Keratinocyte (primary cell): ENCODE measurements around the gene TPK1. TPM values are rescaled to one million over a fixed set of nuclear protein-coding genes. Genes with fewer than 3 reads are reported as not detected.
"Not testable (repeated sequence)": the region's sequence is repeated elsewhere in the genome, so short reads cannot be mapped to it uniquely, and the experiment has no call there.

Experiments used
- DNase-seq: peaks from one replicate; pipeline ENCODE4 v3.0.0-alpha.2; 2011; ENCODE audit warnings: low read depth, missing footprints, low spot score
- FAIRE-seq: peaks from 2 replicates; lab custom pipeline; 2011; peaks lifted over from hg19 to GRCh38; lab: Jason Lieb, UNC
- H2AFZ ChIP-seq: 2 replicates; pipeline ENCODE4 v1.6.0; 2012; ENCODE audit warnings: low read length, control low read depth, inconsistent platforms; ENCODE audit not compliant: control insufficient read depth
- H3K27ac ChIP-seq: 2 replicates; pipeline ENCODE4 v1.5.1; 2011; ENCODE audit warnings: low read length; ENCODE audit not compliant: control insufficient read depth, insufficient read depth
- H3K27me3 ChIP-seq: 3 replicates; pipeline ENCODE4 v1.6.0; 2011; ENCODE audit warnings: low read length; ENCODE audit not compliant: control insufficient read depth, insufficient read depth; ENCODE audit errors: extremely low read depth
- H3K36me3 ChIP-seq, 2 experiments: 2 replicates in 1 of 2; 3 replicates in 1 of 2; pipeline ENCODE4 v1.5.1; 2011; ENCODE audit warnings: low read length in 2 of 2, mild to moderate bottlenecking in 1 of 2; ENCODE audit not compliant: control insufficient read depth in 2 of 2, insufficient read depth in 2 of 2; ENCODE audit errors: extremely low read depth in 1 of 2
- H3K4me1 ChIP-seq: 3 replicates; pipeline ENCODE4 v1.5.1; 2011; ENCODE audit warnings: low read length; ENCODE audit not compliant: control insufficient read depth, insufficient read depth; ENCODE audit errors: extremely low read depth
- H3K4me2 ChIP-seq: 3 replicates; pipeline ENCODE4 v1.6.0; 2011; ENCODE audit warnings: low read depth, low read length; ENCODE audit not compliant: control insufficient read depth, insufficient read depth; ENCODE audit errors: extremely low read depth
- H3K4me3 ChIP-seq, 3 experiments: fragments of 200-600 bp in 1 of 3; sonication (generic) in 1 of 3; 2 replicates in 2 of 3; 3 replicates in 1 of 3; pipeline ENCODE4 v1.5.1; 2011 to 2016; ENCODE audit warnings: low read length in 3 of 3, mild to moderate bottlenecking in 3 of 3, control low read depth in 2 of 3, inconsistent platforms in 1 of 3, low read depth in 1 of 3, mixed read lengths in 1 of 3, mixed run types in 1 of 3, moderate library complexity in 1 of 3; ENCODE audit not compliant: control insufficient read depth in 2 of 3, insufficient read depth in 2 of 3; ENCODE audit errors: extremely low read depth in 1 of 3
- H3K79me2 ChIP-seq: 2 replicates; pipeline ENCODE4 v1.6.0; 2012; ENCODE audit warnings: low read length; ENCODE audit not compliant: control insufficient read depth, insufficient read depth
- H3K9ac ChIP-seq: 3 replicates; pipeline ENCODE4 v1.6.0; 2011; ENCODE audit warnings: low read length; ENCODE audit not compliant: control insufficient read depth, insufficient read depth; ENCODE audit errors: extremely low read depth
- H3K9me1 ChIP-seq: 3 replicates; pipeline ENCODE4 v1.6.0; 2011; ENCODE audit warnings: low read length; ENCODE audit not compliant: control insufficient read depth, insufficient read depth; ENCODE audit errors: extremely low read depth
- H3K9me3 ChIP-seq: 2 replicates; pipeline ENCODE4 v1.5.1; 2012; ENCODE audit warnings: low read depth, low read length; ENCODE audit not compliant: control insufficient read depth
- H4K20me1 ChIP-seq: 3 replicates; pipeline ENCODE4 v1.6.0; 2011; ENCODE audit warnings: low read length; ENCODE audit not compliant: control insufficient read depth, insufficient read depth; ENCODE audit errors: extremely low read depth
- EZH2 ChIP-seq: IDR thresholded peaks from one replicate; pipeline ENCODE4 v1.6.1; 2012; ENCODE audit warnings: inconsistent platforms, mild to moderate bottlenecking, low read length, moderate library complexity
- dilution Hi-C: fragments of 300-500 bp; cut with MboI; formaldehyde crosslinking; loops from one replicate; pipeline ENCODE4 v1.7.0; 2020; ENCODE audit warnings: low sequenced_read_pairs; ENCODE audit not compliant: extremely low pct_ligation_motif_present
- polyA plus RNA-seq, 5 experiments: library from polyadenylated mRNA; depleted of rRNA in 3 of 5; stranded (reverse) in 3 of 5; stranded (forward) in 1 of 5; unstranded in 1 of 5; fragments of >200 nt; gene quantifications; 1 replicate in 1 of 5; 2 replicates in 3 of 5; 3 replicates in 1 of 5; pipeline versions ENCODE4 v1.2.1 to v1.2.3, GENCODE V29; 2011 to 2012; ENCODE audit warnings: missing spikeins in 2 of 5, low read depth in 1 of 5, low replicate concordance in 1 of 5
- TF ChIP-seq, protein P1 (sequence below), 3 experiments: IDR thresholded peaks in 1 of 3; conservative IDR thresholded peaks in 1 of 3; optimal IDR thresholded peaks in 1 of 3; 2 replicates in 2 of 3; 3 replicates in 1 of 3; pipeline versions ENCODE3 to v1.5.1; 2011; ENCODE audit warnings: low read length in 3 of 3, mild to moderate bottlenecking in 3 of 3, moderate library complexity in 2 of 3, control low read depth in 1 of 3, inconsistent platforms in 1 of 3; ENCODE audit not compliant: insufficient read depth in 2 of 3; ENCODE audit errors: extremely low read depth in 1 of 3

TPK1 gene
- polyA plus RNA-seq, 1 donor (not counting 4 experiments of a cell fraction or from before 2014, with no cell fraction given), result 1.9 TPM

DNA sequence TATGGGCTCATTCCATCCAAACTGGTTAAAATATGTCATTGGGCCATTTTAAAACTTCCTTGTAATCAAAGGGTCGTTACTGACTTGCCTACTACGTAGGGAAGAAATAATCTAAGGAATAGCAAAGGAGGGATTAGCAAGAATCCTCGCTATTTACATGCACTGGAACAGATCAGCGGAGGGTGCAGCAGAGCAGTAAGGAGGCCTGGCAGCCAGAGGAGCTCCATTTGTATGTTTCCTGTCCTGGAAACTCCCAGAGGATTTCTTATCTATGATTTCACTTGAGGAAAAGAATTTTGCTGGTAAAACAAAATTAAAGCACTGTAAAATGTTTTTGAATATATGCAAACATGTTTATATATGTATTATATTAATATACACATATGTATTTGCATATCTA lies 107.3 kb downstream of the TPK1 start:
- Histone ChIP-seq H3K9ac (no peak overlapping the region), H3K79me2 (no peaks in the 10 kb centered on the region), H3K36me3 (no peaks in the 10 kb centered on the region), H3K9me3 (no peaks in the 10 kb centered on the region), H3K9me1 (no peaks in the 10 kb centered on the region), H4K20me1 (no peaks in the 10 kb centered on the region), H3K27ac (no peak overlapping the region), H3K4me2 (no peak overlapping the region), H3K4me1 (no peaks in the 10 kb centered on the region), H3K4me3 (no peak overlapping the region), H3K27me3 (no peaks in the 10 kb centered on the region), H2AFZ (no peak overlapping the region)
- TF ChIP-seq, protein P1, sequence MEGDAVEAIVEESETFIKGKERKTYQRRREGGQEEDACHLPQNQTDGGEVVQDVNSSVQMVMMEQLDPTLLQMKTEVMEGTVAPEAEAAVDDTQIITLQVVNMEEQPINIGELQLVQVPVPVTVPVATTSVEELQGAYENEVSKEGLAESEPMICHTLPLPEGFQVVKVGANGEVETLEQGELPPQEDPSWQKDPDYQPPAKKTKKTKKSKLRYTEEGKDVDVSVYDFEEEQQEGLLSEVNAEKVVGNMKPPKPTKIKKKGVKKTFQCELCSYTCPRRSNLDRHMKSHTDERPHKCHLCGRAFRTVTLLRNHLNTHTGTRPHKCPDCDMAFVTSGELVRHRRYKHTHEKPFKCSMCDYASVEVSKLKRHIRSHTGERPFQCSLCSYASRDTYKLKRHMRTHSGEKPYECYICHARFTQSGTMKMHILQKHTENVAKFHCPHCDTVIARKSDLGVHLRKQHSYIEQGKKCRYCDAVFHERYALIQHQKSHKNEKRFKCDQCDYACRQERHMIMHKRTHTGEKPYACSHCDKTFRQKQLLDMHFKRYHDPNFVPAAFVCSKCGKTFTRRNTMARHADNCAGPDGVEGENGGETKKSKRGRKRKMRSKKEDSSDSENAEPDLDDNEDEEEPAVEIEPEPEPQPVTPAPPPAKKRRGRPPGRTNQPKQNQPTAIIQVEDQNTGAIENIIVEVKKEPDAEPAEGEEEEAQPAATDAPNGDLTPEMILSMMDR (optimal IDR thresholded peaks at IDR 0.05 in 1 of 3, IDR thresholded peaks at IDR 0.05 in 1 of 3, conservative IDR thresholded peaks at IDR 0.05 in 1 of 3; ENCODE audit: extremely low read depth in 1 of 3, insufficient read depth in 2 of 3, low read length in 3 of 3), result no peak
- TF ChIP-seq EZH2, result no peak
- dilution Hi-C loops, result no loop called here
- FAIRE-seq, result no peak
- DNase-seq, result no peak

DNA sequence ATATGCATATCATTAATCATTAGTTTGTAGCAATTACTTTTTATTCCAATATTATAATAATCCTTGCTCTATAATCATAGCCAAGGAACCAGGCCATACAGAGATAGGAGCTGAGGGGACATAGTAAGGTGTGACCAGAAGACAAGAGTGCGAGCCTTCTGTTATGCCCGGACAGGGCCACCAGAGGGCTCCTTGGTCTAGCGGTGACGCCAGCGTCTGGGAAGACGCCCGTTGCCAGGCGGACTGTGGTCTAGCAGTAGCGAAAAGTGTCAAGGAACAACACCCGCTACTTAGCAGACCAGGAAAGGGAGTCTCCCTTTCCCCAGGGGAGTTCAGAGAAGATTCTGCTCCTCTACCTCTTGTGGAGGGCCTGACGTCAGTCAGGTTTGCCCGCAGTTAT lies 109.0 kb downstream of the TPK1 start:
- H3K9me1 ChIP-seq, H3K79me2 ChIP-seq: not testable (repeated sequence)

DNA sequence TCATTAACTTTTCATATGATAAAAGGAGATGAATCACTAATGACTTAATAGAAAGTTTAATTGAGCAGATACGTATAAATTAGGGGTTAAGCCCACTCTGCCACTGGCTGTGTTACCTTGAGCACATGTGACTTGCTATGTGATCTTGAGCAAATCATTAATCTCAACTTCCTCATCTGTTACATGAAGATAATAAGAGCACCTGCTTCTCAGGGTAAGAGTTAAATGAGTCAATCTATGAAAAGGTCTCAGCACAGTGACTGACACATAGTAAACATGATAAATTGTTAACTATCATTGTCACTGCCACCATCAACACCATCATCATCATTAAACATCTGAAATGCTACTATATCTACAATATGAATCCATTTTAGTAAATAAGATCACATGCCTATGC lies 110.8 kb downstream of the TPK1 start:
- no peak overlapping the region for H3K4me2 ChIP-seq
- H2AFZ ChIP-seq, result no peak overlapping the region
- H3K79me2 ChIP-seq, result no peaks in the 10 kb centered on the region
- DNase-seq, result no peak
- dilution Hi-C loops, result no loop called here
- H3K9me1 ChIP-seq, result no peaks in the 10 kb centered on the region
- no peaks in the 10 kb centered on the region for H4K20me1 ChIP-seq
- H3K27me3 ChIP-seq, result no peaks in the 10 kb centered on the region
- TF ChIP-seq, protein P1 (optimal IDR thresholded peaks at IDR 0.05 in 1 of 3, IDR thresholded peaks at IDR 0.05 in 1 of 3, conservative IDR thresholded peaks at IDR 0.05 in 1 of 3; ENCODE audit: extremely low read depth in 1 of 3, insufficient read depth in 2 of 3, low read length in 3 of 3), result no peak
- TF ChIP-seq EZH2, result no peak
- no peak for FAIRE-seq
- H3K36me3 ChIP-seq, result no peaks in the 10 kb centered on the region
- no peak overlapping the region for H3K9ac ChIP-seq
- H3K4me1 ChIP-seq, result peaks cover 6% of the 10 kb centered on the region
- no peak overlapping the region for H3K27ac ChIP-seq
- no peak overlapping the region for H3K4me3 ChIP-seq
- no peaks in the 10 kb centered on the region for H3K9me3 ChIP-seq

More for the DNA sequence above, 109.0 kb downstream of the TPK1 start:
- H3K27me3 ChIP-seq, H3K4me3 ChIP-seq, H3K4me1 ChIP-seq, dilution Hi-C loops, H3K9me3 ChIP-seq, H2AFZ ChIP-seq, H3K4me2 ChIP-seq, FAIRE-seq, H4K20me1 ChIP-seq, H3K27ac ChIP-seq, H3K9ac ChIP-seq, DNase-seq, H3K36me3 ChIP-seq: not testable (repeated sequence)
